Loucy (cell line): Measurements from ENCODE around the gene PCSK5.

Experiments used
- EZH2phosphoT487 ChIP-seq: fragments of 200-600 bp; IDR thresholded peaks from 2 replicates; pipeline ENCODE4 v1.6.1; 2018; ENCODE audit warnings: antibody characterized with exemption, mild to moderate bottlenecking, moderate library complexity, borderline replicate concordance
- TF ChIP-seq, protein P1 (sequence below): fragments of 200-600 bp; sonication (generic); conservative IDR thresholded peaks from 2 replicates; pipeline ENCODE4 v1.5.1; 2014; ENCODE audit warnings: mild to moderate bottlenecking, antibody characterized with exemption, low read length

DNA sequence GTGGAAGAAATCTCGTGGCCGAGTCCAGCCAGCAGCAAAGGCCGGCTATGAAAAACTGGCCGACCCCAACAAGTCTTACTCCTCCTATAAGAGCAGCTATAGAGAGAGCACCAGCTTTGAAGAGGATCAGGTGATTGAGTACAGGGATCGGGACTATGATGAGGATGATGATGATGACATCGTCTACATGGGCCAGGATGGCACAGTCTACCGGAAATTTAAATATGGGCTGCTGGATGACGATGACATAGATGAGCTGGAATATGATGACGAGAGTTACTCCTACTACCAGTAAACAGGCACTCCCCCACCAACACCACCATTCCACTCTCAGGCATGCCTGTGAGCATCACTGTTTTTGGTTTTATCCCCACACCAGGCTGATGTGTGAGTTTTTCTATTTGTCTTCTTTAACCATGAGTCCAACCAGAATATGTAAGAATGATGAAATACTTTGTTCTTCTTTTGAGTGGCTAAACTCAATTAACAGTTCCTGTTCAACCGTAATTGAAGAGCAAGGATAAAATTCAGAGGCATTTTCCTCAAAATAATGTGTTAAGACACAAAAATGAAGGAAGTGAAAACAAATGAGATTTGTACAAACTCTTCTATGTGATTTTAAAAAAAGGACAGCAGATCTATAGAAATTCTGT is 468.3 kb downstream of the PCSK5 start:
- TF ChIP-seq, protein P1, sequence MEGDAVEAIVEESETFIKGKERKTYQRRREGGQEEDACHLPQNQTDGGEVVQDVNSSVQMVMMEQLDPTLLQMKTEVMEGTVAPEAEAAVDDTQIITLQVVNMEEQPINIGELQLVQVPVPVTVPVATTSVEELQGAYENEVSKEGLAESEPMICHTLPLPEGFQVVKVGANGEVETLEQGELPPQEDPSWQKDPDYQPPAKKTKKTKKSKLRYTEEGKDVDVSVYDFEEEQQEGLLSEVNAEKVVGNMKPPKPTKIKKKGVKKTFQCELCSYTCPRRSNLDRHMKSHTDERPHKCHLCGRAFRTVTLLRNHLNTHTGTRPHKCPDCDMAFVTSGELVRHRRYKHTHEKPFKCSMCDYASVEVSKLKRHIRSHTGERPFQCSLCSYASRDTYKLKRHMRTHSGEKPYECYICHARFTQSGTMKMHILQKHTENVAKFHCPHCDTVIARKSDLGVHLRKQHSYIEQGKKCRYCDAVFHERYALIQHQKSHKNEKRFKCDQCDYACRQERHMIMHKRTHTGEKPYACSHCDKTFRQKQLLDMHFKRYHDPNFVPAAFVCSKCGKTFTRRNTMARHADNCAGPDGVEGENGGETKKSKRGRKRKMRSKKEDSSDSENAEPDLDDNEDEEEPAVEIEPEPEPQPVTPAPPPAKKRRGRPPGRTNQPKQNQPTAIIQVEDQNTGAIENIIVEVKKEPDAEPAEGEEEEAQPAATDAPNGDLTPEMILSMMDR, result no peak
- TF ChIP-seq EZH2phosphoT487, result no peak
